HG03095 (cell line): ENCODE measurements around the gene OR2F2.

Experiments
- ATAC-seq: cut with Tn5 transposase; IDR thresholded peaks from one replicate; pipeline ENCODE4 v1.9.1; 2021; ENCODE audit warnings: moderate library complexity; ENCODE audit not compliant: unreplicated experiment

The OR2F2 gene

GRCh38 chr7:143975617-143976016 lies 40.6 kb downstream of the OR2F2 start:
- ATAC-seq = no peak

- no peak for ATAC-seq
These were observed 43.6 kb downstream of the OR2F2 start for GRCh38 chr7:143978585-143978984.

GRCh38 chr7:143979359-143979758 lies 44.3 kb downstream of the OR2F2 start:
- no peak for ATAC-seq

GRCh38 chr7:143979998-143980397 lies 45.0 kb downstream of the OR2F2 start:
- ATAC-seq = no peak

GRCh38 chr7:143980746-143981510 lies 45.9 kb downstream of the OR2F2 start:
- ATAC-seq = no peak

GRCh38 chr7:143983960-143984359 lies 48.9 kb downstream of the OR2F2 start:
- ATAC-seq = no peak
